ENCODE data around the gene WDR93.

Gene WDR93

GRCh38 chr15:89669309-89669865 lies 21.2 kb upstream of the WDR93 start:
- Histone ChIP-seq H3K4me1 (ENCODE audit: control insufficient read depth in 1 of 2, insufficient read depth in 1 of 2, low read depth in 1 of 2, low read length in 1 of 2) (peaks cover 0 to 4% of the 10 kb centered on the region in 2 experiments), H3K27me3 (peaks cover 33% of the 10 kb centered on the region), H3K36me3 (no peaks in the 10 kb centered on the region), H3K27ac (no peak overlapping the region), H3K4me3 (ENCODE audit: low read depth in 1 of 2, low read length in 1 of 2) (no peak overlapping the region), H3K9me3 (no peaks in the 10 kb centered on the region)
- TF ChIP-seq CTCF (IDR thresholded peaks at IDR 0.05), result no peak

- Histone ChIP-seq H3K36me3 (no peaks in the 10 kb centered on the region), H3K27me3 (peaks cover 27% of the 10 kb centered on the region), H3K4me1 (ENCODE audit: control insufficient read depth in 1 of 2, insufficient read depth in 1 of 2, low read depth in 1 of 2, low read length in 1 of 2) (peaks cover 0 to 4% of the 10 kb centered on the region in 2 experiments), H3K4me3 (ENCODE audit: low read depth in 1 of 2, low read length in 1 of 2) (no peak overlapping the region), H3K27ac (no peak overlapping the region), H3K9me3 (no peaks in the 10 kb centered on the region)
- no peak for TF ChIP-seq CTCF (IDR thresholded peaks at IDR 0.05)
Observed at GRCh38 chr15:89669941-89670340, 20.7 kb upstream of the WDR93 start.

GRCh38 chr15:89670971-89671560 lies 19.5 kb upstream of the WDR93 start:
- Histone ChIP-seq H3K36me3 (no peaks in the 10 kb centered on the region), H3K4me3 (ENCODE audit: low read depth in 1 of 2, low read length in 1 of 2) (no peak overlapping the region), H3K27me3 (peaks cover 16% of the 10 kb centered on the region), H3K4me1 (ENCODE audit: control insufficient read depth in 1 of 2, insufficient read depth in 1 of 2, low read depth in 1 of 2, low read length in 1 of 2) (peaks cover 0 to under 1% of the 10 kb centered on the region in 2 experiments), H3K9me3 (no peaks in the 10 kb centered on the region), H3K27ac (no peak overlapping the region)
- TF ChIP-seq CTCF (IDR thresholded peaks at IDR 0.05), result no peak

- no peak overlapping the region for H3K4me3 ChIP-seq (ENCODE audit: low read depth in 1 of 2, low read length in 1 of 2)
- peaks cover 10% of the 10 kb centered on the region for H3K27me3 ChIP-seq
- TF ChIP-seq CTCF (IDR thresholded peaks at IDR 0.05), result no peak
- no peak overlapping the region for H3K27ac ChIP-seq
- H3K9me3 ChIP-seq, result no peaks in the 10 kb centered on the region
- no peaks in the 10 kb centered on the region for H3K4me1 ChIP-seq (ENCODE audit: control insufficient read depth in 1 of 2, insufficient read depth in 1 of 2, low read depth in 1 of 2, low read length in 1 of 2)
- H3K36me3 ChIP-seq, result no peaks in the 10 kb centered on the region
Observed at GRCh38 chr15:89671687-89672086, 18.9 kb upstream of the WDR93 start.

- peaks cover 2% of the 10 kb centered on the region for H3K27me3 ChIP-seq
- no peak overlapping the region for H3K4me3 ChIP-seq (ENCODE audit: low read depth in 1 of 2, low read length in 1 of 2)
Observed at GRCh38 chr15:89672221-89673164, 18.1 kb upstream of the WDR93 start.

More at GRCh38 chr15:89672221-89673164, 18.1 kb upstream of the WDR93 start:
- H3K36me3 ChIP-seq, result no peaks in the 10 kb centered on the region
- no peaks in the 10 kb centered on the region for H3K9me3 ChIP-seq
- TF ChIP-seq CTCF (IDR thresholded peaks at IDR 0.05), result no peak
- H3K27ac ChIP-seq, result no peak overlapping the region
- no peaks in the 10 kb centered on the region for H3K4me1 ChIP-seq (ENCODE audit: control insufficient read depth in 1 of 2, insufficient read depth in 1 of 2, low read depth in 1 of 2, low read length in 1 of 2)

Measured in neutrophil (primary cell).